Purkinje cell (primary cell): ENCODE measurements around the gene ANKZF1. TPM values are rescaled to one million over a fixed set of nuclear protein-coding genes. Genes with fewer than 3 reads are reported as not detected.

ENCODE experiments used
- polyA plus RNA-seq: library from polyadenylated mRNA; unstranded; fragments of >200 nt; fragmentation: Nextera tagmentation; gene quantifications from 2 replicates; pipeline ENCODE4 v1.2.1, GENCODE V29; 2014

The ANKZF1 gene
- 11.0 and 12.0 TPM in 2 replicates for polyA plus RNA-seq

GRCh38 chr2:219229305-219230058, at the start of gene ANKZF1, which contains the start of gene ATG9A:
Gene ANKZF1 (plus strand): TSS chr2:219229806. CDS start chr2:219230258, 452 bp downstream.
Gene ATG9A (minus strand): TSS chr2:219229636. CDS start chr2:219228024, 1,612 bp downstream.

GRCh38 chr2:219206328-219207133, 23.1 kb upstream of the ANKZF1 start, which contains the start of gene ZFAND2B:
Gene ZFAND2B (plus strand): TSS chr2:219206782. CDS start chr2:219206988, 206 bp downstream.

GRCh38 chr2:219218732-219219701, 10.6 kb upstream of the ANKZF1 start, which contains the start of gene ABCB6:
Gene ABCB6 (minus strand): TSS chr2:219218958. CDS start chr2:219218673, 285 bp downstream.

GRCh38 chr2:219245148-219245898, 15.7 kb downstream of the ANKZF1 start, which contains the start of the genes GLB1L and STK16:
Gene GLB1L (minus strand): TSS chr2:219245444. CDS start chr2:219243573, 1,871 bp downstream.
Gene STK16 (plus strand): TSS chr2:219245479. CDS start chr2:219246000, 521 bp downstream.

GRCh38 chr2:219252900-219253752, 23.5 kb downstream of the ANKZF1 start, which contains the start of gene TUBA4B:
Gene TUBA4B (plus strand): TSS chr2:219253243. CDS start chr2:219253408, 165 bp downstream.

GRCh38 chr2:219253753-219254589, 24.4 kb downstream of the ANKZF1 start, which contains the start of gene TUBA4A:
Gene TUBA4A (minus strand): TSS chr2:219253918. CDS start chr2:219253858, 60 bp downstream.

GRCh38 chr2:219279151-219279915, 49.7 kb downstream of the ANKZF1 start, which contains the start of gene DNAJB2:
Gene DNAJB2 (plus strand): TSS chr2:219279366. CDS start chr2:219279834, 468 bp downstream.

Other genes with a start within 250 kb of the ANKZF1 start
- not detected in 2 replicates for gene FEV, start 244.6 kb upstream of the ANKZF1 start, polyA plus RNA-seq
- gene CRYBA2, start 236.4 kb upstream of the ANKZF1 start, polyA plus RNA-seq: not detected in 2 replicates
- 2.5 TPM in 1 of 2 replicates, not detected in the other for gene CFAP65, start 188.3 kb upstream of the ANKZF1 start, polyA plus RNA-seq
- gene IHH, start 168.9 kb upstream of the ANKZF1 start, polyA plus RNA-seq: not detected in 2 replicates
- 7.2 and 8.3 TPM in 2 replicates for gene NHEJ1, start 69.0 kb upstream of the ANKZF1 start, polyA plus RNA-seq
- not detected in 2 replicates for gene SLC23A3, start 59.8 kb upstream of the ANKZF1 start, polyA plus RNA-seq
- 4.6 and 9.5 TPM in 2 replicates for gene CNPPD1, start 52.9 kb upstream of the ANKZF1 start, polyA plus RNA-seq
- 43.3 and 81.2 TPM in 2 replicates for gene RETREG2, start 51.5 kb upstream of the ANKZF1 start, polyA plus RNA-seq
- 6.2 and 7.7 TPM in 2 replicates for gene ZFAND2B, start 23.0 kb upstream of the ANKZF1 start, polyA plus RNA-seq
- 23.5 and 25.0 TPM in 2 replicates for gene ABCB6, start 10.8 kb upstream of the ANKZF1 start, polyA plus RNA-seq
- 24.5 and 24.6 TPM in 2 replicates for gene ATG9A, start 170 bp upstream of the ANKZF1 start, polyA plus RNA-seq
- gene GLB1L, start 15.6 kb downstream of the ANKZF1 start, polyA plus RNA-seq: 0.46 and 3.0 TPM in 2 replicates
- 2.6 and 9.3 TPM in 2 replicates for gene STK16, start 15.7 kb downstream of the ANKZF1 start, polyA plus RNA-seq
- not detected in 2 replicates for gene TUBA4B, start 23.4 kb downstream of the ANKZF1 start, polyA plus RNA-seq
- gene TUBA4A, start 24.1 kb downstream of the ANKZF1 start, polyA plus RNA-seq: 297 and 356 TPM in 2 replicates
- 16.3 and 37.3 TPM in 2 replicates for gene DNAJB2, start 49.6 kb downstream of the ANKZF1 start, polyA plus RNA-seq
- 89.5 and 103 TPM in 2 replicates for gene PTPRN, start 79.6 kb downstream of the ANKZF1 start, polyA plus RNA-seq
- gene RESP18, start 102.9 kb downstream of the ANKZF1 start, polyA plus RNA-seq: 6.5 TPM in 1 of 2 replicates, not detected in the other
- gene DNPEP, start 158.1 kb downstream of the ANKZF1 start, polyA plus RNA-seq: 14.2 and 14.7 TPM in 2 replicates
- not detected in 2 replicates for gene DES, start 188.6 kb downstream of the ANKZF1 start, polyA plus RNA-seq
- gene SPEG, start 205.0 kb downstream of the ANKZF1 start, polyA plus RNA-seq: 1.5 and 3.0 TPM in 2 replicates